HG03097 (cell line): ENCODE results near the gene STAU1.
"Not testable (repeated sequence)": the region's sequence is repeated elsewhere in the genome, so short reads cannot be mapped to it uniquely, and the experiment has no call there.

Source experiments
- ATAC-seq: cut with Tn5 transposase; IDR thresholded peaks from one replicate; pipeline ENCODE4 v1.9.1; 2021; ENCODE audit not compliant: unreplicated experiment, low FRiP score

Gene STAU1, protein sequence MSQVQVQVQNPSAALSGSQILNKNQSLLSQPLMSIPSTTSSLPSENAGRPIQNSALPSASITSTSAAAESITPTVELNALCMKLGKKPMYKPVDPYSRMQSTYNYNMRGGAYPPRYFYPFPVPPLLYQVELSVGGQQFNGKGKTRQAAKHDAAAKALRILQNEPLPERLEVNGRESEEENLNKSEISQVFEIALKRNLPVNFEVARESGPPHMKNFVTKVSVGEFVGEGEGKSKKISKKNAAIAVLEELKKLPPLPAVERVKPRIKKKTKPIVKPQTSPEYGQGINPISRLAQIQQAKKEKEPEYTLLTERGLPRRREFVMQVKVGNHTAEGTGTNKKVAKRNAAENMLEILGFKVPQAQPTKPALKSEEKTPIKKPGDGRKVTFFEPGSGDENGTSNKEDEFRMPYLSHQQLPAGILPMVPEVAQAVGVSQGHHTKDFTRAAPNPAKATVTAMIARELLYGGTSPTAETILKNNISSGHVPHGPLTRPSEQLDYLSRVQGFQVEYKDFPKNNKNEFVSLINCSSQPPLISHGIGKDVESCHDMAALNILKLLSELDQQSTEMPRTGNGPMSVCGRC

DNA sequence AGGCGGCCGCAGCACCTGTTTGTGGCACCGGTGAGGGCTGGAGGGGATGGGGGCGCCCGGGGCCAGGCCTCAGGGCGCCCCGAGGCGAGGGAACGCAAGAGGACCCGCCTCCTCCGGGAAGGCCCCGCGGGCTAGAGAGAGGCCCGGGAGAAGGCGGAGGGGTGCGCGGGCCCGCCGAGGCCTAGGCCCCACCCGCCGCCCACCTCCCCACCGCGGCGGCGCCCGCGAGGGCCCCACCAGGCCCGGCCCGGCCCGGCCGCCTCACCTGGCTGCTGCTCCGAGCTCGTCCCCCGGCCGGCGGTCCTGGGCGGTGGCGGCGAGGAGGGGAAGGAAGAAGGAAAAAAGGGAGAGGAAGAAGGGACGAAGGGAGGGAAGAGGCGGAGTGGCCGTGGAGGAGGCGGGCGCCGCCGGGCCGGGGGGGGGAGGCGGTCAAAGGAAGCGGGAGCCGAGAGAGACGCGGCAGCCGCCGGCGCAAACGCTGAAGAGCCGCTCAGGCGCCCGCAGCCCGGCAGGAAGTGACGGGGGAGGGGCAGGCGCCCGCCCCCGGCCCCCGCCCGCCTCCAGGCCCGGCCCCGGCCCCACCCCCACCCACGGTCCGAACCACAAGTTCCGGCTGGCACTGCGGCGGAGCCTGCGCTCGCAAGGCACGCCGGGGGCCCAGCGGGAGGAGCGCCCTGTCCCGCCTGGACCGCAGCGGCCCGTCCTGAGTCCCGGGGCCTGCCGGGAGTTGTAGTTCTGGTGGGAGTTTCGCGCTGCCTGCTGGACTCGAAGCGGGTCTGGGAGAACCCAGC lies at the start of gene STAU1:
STAU1 (minus strand) TSS at position 484 of the 791 bp plus-strand sequence. CDS start 22,133 bp downstream, outside the sequence.
- ATAC-seq, result peak; percentile 85

DNA sequence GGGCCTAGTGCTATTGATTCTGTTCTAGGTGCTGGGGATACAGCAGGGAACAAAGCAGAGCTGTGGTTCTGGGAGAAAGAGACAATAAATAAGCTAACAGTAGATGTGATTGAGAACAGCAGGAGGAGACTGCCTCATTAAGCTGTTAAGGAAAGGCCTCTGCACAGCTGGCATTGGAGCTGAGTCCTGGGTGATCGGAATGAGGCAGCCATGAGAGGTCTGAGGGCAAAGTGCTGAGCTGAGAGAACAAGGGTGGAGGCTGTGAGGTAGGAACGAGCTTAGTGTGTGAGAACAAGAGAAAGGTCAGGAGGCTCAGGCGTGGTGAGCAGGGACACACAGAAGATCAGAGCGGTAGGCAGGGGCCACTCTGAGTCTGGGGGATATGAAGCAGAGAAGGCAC lies 49.4 kb upstream of the STAU1 start:
- ATAC-seq, result no peak

DNA sequence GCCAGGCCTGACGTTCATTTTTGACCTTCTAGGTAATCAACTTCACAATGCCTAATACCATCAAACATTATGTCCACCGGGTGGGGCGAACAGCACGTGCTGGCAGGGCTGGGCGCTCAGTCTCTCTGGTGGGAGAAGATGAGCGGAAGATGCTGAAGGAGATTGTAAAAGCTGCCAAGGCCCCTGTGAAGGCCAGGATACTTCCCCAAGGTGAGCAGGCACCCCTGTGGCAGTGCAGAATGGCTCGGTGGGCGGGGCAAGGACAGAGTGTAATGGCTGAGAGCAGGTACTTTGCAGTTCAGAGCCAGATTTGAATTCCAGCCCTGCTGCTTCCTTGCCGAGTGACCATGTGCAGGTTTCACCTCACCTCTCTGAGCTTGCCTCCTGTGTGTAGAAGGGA lies 48.2 kb upstream of the STAU1 start:
- ATAC-seq, result no peak

DNA sequence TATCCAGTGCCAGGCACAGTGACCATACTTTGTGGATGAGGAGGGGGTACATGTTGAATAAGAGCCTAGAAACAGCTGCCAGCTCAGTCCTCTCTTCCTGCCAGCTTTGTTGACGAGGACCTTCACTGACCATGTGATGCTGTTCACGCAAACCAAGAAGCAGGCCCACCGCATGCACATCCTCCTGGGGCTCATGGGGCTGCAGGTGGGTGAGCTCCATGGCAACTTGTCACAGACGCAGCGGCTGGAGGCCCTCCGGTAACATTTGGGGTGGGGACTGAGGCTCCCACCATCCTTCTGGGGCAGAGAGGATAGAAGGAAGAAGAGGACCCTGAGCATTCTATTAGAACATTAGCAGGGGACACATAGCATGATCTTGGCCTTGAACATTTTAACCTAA lies 46.7 kb upstream of the STAU1 start:
- no peak for ATAC-seq

DNA sequence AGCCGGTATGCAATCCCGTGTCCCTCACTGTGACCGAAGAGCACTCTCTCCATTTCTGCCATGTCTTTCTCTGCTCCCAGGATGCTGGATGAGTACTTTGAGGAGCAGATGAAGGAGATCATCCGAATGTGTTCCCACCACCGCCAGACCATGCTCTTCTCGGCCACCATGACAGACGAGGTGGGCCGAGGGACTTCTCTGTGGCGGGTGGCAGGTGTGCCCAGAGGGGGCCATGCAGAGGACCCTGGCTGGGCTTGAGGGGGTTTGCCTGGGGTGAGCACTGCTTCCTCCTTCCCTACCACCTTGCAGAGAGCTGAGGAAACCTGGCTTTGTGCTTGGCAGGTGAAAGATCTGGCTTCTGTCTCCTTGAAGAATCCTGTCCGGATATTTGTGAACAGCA lies 45.1 kb upstream of the STAU1 start:
- no peak for ATAC-seq

DNA sequence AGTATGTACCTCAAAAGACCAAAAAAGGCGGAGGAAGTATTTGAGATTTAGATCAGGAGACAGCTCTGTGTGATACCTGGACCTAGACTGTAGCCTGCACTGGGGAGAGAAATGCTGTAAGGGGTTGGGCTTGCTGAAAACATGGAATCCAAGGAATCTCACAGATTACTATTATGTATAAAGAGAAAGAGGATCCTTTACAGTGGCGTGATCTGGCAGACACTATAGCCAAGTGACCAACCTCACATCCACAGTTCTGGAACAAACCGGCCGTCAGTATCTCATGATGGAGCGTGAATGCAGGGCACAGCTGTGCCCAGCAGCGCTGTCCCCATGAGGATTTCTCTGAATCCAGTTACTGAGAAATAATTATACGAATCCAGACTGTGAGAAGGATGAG lies 43.3 kb upstream of the STAU1 start:
- ATAC-seq, result no peak

DNA sequence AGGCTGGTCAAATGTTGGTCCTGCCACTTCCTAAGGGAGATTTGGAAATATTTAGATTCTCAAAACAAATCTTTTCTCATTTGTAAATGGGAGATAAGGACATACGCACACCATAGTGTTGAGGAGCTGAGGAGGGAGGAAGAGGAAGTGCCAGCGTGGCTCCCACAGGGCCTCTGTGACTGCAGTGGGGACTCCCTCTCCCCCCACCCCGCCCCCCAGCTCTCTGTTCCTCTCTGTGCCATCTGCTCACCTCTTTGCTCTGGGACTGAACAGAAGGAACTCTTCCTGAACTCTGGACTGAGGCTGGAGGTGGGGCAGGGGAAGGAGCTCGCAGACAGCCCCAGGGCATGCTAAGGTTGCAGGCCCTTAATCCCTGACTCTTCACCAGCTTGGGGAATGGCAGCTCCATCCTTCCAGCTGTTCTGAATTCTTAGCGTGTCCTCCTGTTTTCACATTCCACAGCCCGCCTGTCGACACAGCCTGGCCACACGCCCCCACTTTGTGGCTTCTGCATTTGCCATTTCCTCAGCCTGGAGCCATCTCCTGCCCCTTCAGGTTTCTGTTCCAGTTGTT lies 42.5 kb upstream of the STAU1 start:
- no peak for ATAC-seq

DNA sequence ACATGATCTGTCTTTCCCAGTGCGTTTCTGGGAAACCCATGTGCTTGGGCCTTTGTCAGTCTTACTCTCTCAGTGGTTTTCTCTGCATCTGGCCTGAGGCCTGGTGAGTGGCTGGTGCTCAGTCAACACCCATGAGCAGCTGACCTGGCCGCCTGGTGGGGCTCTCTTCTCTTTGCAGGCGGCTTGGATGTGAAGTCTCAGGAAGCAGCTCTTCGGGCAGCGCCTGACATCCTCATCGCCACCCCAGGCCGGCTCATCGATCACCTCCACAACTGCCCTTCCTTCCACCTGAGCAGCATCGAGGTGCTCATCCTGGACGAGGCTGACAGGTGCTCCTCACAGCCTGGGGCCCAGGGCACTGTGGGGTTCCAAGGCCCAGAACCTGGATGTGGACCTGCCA lies 41.9 kb upstream of the STAU1 start:
- ATAC-seq, result no peak

DNA sequence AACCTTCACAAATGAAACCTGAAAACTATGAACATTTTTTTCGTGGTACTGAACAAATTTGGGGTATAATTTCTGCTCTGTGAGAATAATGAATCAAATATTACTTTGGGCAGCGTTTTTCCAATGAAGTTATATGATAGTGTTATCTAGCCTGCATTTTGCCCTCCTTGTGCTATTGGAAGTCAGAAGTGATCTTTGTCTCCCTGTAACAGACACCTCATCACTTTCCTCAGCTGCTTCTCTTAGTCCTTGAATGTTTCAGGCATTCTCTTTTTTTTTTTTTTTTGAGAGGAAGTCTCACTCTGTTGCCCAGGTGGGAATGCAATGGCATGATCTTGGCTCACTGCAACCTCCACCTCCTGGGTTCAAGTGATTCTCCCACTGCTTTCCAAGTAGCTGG lies 41.2 kb upstream of the STAU1 start:
- no peak for ATAC-seq

DNA sequence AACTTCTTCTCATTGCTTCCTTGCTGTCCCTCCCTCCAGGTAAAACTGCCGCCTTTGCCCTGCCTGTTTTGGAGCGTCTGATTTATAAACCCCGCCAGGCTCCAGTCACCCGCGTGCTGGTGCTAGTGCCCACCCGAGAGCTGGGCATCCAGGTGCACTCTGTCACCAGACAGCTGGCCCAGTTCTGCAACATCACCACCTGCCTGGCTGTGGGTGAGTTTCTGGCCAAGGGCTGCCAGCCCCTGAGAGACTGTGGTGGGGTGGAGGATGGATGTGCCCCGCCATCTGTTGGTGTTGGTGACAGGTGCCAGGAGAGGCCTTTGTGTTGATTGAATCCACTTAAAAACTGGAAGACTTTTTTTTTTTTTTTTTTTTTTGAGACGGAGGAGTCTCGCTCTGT lies 40.5 kb upstream of the STAU1 start:
- ATAC-seq, result no peak

DNA sequence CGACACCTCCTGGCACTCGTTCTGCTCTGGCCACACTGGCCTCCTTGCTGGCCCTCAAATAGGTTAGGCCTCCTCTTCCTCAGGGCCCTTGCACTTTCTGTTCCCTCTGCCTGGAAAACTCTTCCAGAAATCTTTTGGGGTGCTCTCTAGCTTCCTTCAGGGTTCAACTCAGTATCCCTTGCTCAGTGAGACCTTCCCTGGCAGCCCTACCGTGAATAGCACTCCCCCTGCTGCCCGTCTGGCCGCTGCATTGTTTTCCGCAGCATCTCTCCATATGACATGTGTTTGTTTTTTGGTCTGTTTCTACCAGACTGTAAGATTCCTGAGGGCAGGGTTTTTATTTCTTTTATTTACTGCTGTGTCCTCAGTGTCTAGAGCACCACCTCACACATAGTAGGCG lies 37.8 kb upstream of the STAU1 start:
- ATAC-seq, result no peak

DNA sequence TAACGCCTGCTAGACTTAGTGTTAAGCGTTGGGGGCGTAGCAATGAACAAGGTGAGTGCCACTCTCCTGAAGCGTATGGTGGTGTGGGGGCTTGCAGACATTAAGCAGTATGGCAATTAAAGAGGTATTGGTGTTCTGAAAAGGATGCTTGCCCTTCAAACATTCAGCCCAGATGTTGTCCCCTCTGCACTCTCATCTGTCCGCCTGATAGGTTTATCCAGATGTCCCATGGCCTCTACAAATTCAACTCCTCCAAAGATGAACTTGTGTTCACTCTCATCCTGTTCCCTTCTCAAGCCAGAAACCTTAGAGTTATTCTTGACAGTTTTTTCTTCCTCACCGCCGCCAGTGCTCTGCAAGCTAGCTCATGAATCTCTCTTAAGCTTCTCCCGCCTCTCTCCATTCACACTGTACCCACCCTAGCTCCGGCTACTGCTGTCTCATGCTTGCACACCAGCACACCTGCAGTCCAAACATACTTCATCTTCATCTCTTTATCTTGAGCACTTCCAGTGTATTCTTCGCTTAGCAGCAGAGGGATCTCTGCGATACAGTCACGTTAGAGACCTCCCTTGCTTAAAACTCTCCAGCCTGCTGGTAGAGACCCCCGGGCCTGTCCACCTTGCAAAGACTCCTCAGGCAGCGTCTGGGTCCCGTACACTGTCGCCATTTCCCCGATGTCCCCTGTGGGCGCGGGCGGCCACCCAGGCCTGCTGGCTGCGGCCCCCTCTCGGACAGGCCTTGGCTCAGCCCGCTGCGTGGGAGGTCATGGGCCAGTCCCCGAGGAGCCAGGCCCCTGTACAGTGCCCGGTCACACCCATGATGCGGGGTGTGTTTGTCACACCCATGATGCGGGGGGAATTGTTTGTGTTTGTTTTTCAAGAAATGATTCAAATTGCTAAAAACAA lies 32.0 kb upstream of the STAU1 start:
- no peak for ATAC-seq

DNA sequence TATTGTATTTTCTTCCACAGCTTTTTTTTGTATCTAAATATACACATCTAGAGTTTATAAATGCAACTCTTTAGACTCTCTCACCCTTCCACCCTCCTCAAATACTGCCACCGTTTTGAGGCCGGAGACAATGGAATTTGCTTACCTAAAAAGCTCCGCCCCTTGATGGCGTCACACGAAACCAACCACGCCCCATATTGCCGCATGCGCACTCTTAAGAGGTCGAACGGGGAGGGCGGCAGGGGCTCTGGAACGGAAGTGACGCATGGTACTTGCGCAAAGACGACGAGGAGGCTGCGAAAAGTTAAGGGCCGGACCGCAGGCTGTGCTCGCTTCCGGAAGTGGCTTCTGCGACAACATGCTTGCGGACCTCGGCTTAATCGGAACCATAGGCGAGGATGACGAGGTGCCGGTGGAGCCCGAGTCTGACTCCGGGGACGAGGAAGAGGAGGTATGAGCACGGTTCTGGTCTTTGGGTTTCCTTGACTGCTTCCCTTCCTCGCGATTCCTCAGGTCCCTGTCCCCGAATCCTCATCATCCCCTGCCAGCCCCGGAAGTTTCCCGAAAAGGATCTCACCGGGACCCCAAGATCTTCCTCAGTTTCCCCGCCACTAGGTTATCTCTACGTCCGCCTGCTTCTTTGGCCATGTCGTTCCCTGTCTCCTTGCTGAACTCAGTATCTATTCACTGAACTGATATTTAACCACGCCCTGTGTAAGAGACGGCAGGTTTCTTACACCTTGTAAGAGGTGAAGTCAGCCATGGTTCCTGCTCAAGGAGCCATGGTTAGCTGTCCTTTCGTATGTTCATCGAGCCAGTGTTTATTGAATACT lies 31.2 kb upstream of the STAU1 start, which contains the start of gene DDX27:
DDX27 (plus strand) TSS at position 326 of the 833 bp plus-strand sequence; CDS start at position 359, 33 bp downstream.
- peak; percentile 80 for ATAC-seq

DNA sequence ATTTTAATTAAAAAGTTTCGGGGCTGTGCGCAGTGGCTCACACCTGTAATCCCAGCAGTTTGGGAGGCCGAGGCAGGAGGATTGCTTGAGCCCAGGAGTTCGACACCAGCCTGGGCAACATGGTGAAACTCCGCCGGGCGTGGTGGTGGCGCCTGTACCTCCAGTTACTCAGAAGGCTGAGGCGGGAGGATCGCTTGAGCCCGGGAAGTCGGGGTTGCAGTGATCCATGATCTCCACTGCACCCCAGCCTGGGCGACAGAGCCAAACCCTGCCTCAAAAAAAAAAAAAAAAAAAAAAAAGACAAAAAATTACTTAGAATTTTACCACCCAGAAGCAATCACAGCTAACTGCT lies 30.6 kb upstream of the STAU1 start:
- not testable (repeated sequence) for ATAC-seq

DNA sequence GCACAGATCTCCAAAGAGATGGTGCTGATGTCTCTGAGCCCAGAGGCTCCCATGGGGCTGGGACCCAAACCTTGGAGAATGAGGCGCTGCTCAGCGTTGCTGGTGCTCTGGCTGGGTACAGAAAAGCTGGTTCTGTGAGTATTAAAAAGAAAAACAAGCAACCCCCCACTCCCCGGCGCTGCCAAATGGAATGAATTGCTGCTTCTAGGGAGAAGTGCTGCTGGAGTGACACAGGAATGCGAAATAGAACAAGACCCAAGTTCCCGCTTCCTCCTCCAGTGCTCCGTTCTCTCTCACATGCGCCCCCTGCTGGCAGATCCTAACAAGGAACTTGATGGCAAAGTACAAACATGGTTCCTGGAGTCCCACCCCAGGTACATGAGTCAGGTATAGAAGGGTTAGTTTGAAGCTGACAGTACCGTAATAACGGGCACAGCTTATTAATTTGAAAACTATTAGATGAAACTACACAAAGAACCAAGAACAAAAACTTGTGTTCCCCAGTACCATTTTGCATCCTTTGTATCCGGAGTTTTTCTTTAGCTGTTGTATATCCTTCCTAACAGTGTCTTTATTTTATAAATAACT lies 29.0 kb upstream of the STAU1 start:
- peak; percentile 40 for ATAC-seq

DNA sequence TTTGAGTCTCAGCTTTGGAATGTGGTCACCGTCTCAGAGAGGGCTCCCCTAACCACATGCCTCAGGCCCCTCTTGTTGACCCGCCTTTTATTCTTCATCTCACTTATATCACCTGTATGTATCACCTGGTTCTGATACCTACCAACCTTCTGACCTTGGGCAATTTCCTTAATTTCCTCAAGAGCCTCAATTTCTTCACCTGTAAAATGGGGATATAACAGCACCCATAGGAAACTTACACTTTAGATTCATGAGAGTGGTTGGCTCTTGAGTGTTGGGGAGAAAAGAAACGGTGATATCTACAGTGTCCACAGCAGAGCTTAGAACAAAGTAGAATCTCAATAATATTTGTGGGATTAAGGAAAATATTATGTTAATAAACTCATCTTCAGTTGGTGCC lies 27.1 kb upstream of the STAU1 start:
- no peak for ATAC-seq

DNA sequence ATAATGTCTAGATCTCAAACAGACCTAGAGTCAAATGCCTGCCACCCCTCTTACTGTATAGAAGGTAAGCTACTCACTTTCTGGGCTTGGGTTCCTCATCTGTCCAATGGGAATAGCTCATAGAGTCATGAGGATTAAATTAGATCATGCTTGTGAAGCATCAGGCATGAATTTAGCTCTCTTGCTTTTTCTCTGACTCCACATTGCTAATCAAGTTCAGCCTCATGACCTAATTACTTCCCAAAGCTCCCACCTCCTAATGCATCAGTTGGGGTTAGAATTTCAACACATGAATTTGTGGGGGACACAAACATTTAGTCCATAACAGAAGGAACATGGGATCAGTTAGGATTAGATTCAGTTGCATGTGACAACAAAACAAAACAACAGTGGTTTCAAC lies 26.4 kb upstream of the STAU1 start:
- no peak for ATAC-seq

DNA sequence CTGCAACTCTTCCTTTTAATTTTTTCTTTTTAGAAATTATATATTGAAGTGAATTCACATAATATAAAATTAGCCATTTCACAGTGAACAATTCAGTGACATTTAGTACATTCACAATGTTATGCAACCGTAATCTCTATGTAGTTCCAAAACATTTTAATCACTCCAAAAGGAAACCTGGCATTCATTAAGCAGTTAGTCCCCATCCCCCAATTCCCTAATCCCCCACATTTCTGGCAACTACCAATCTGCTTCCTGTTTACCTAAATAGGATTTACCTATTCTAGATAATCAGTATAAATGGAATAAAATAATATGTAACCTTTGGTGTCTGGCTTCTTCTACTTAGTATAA lies 22.6 kb upstream of the STAU1 start:
- no peak for ATAC-seq
